Measurements from ENCODE around the gene LRMDA.

The LRMDA gene

GRCh38 chr10:75650648-75651047, 219.2 kb downstream of the LRMDA start:
- Histone ChIP-seq H3K4me3 (IDR thresholded peaks at IDR 0.05; ENCODE audit: insufficient read depth, low read depth, low read length) (no peak overlapping the region), H3K9ac (no peak overlapping the region), H3K36me3 (ENCODE audit: insufficient read depth) (no peaks in the 10 kb centered on the region), H2AFZ (ENCODE audit: low read depth) (no peak overlapping the region), H3K27ac (no peak overlapping the region), H3K79me2 (ENCODE audit: insufficient read depth, low read depth) (no peaks in the 10 kb centered on the region), H3K4me2 (no peak overlapping the region), H3K27me3 (ENCODE audit: insufficient read depth, low read depth) (no peaks in the 10 kb centered on the region), H3K4me1 (ENCODE audit: low read depth, poor library complexity, severe bottlenecking) (no peaks in the 10 kb centered on the region), H4K20me1 (ENCODE audit: insufficient read depth) (no peaks in the 10 kb centered on the region)
- no peak for TF ChIP-seq CTCF (conservative IDR thresholded peaks at IDR 0.05; ENCODE audit: low read depth, low read length)

GRCh38 chr10:75651417-75651816, 220.0 kb downstream of the LRMDA start:
- Histone ChIP-seq H3K36me3 (ENCODE audit: insufficient read depth) (no peaks in the 10 kb centered on the region), H3K4me3 (IDR thresholded peaks at IDR 0.05; ENCODE audit: insufficient read depth, low read depth, low read length) (no peak overlapping the region), H3K27me3 (ENCODE audit: insufficient read depth, low read depth) (no peaks in the 10 kb centered on the region)

GRCh38 chr10:75652146-75652740, 220.8 kb downstream of the LRMDA start:
- H3K27ac ChIP-seq, result no peak overlapping the region
- no peaks in the 10 kb centered on the region for H3K36me3 ChIP-seq (ENCODE audit: insufficient read depth)
- H3K79me2 ChIP-seq (ENCODE audit: insufficient read depth, low read depth), result no peaks in the 10 kb centered on the region
- H2AFZ ChIP-seq (ENCODE audit: low read depth), result no peak overlapping the region
- no peak overlapping the region for H3K4me2 ChIP-seq
- H3K9ac ChIP-seq, result no peak overlapping the region
- H3K4me3 ChIP-seq (IDR thresholded peaks at IDR 0.05; ENCODE audit: insufficient read depth, low read depth, low read length), result no peak overlapping the region
- no peaks in the 10 kb centered on the region for H3K27me3 ChIP-seq (ENCODE audit: insufficient read depth, low read depth)
- no peaks in the 10 kb centered on the region for H3K4me1 ChIP-seq (ENCODE audit: low read depth, poor library complexity, severe bottlenecking)
- no peak for TF ChIP-seq CTCF (conservative IDR thresholded peaks at IDR 0.05; ENCODE audit: low read depth, low read length)
- H4K20me1 ChIP-seq (ENCODE audit: insufficient read depth), result no peaks in the 10 kb centered on the region

More at GRCh38 chr10:75651417-75651816, 220.0 kb downstream of the LRMDA start:
- Histone ChIP-seq H2AFZ (ENCODE audit: low read depth) (no peak overlapping the region), H3K79me2 (ENCODE audit: insufficient read depth, low read depth) (no peaks in the 10 kb centered on the region), H3K27ac (no peak overlapping the region), H4K20me1 (ENCODE audit: insufficient read depth) (no peaks in the 10 kb centered on the region), H3K4me2 (no peak overlapping the region), H3K9ac (no peak overlapping the region), H3K4me1 (ENCODE audit: low read depth, poor library complexity, severe bottlenecking) (no peaks in the 10 kb centered on the region)
- 0 out of 2 replicates have a peak, but pooled peaks have one; percentile 19 for TF ChIP-seq CTCF (conservative IDR thresholded peaks at IDR 0.05; ENCODE audit: low read depth, low read length)

GRCh38 chr10:75653761-75654160, 222.3 kb downstream of the LRMDA start:
- no peaks in the 10 kb centered on the region for H4K20me1 ChIP-seq (ENCODE audit: insufficient read depth)
- H3K36me3 ChIP-seq (ENCODE audit: insufficient read depth), result no peaks in the 10 kb centered on the region
- no peaks in the 10 kb centered on the region for H3K79me2 ChIP-seq (ENCODE audit: insufficient read depth, low read depth)
- H2AFZ ChIP-seq (ENCODE audit: low read depth), result no peak overlapping the region
- no peak overlapping the region for H3K4me2 ChIP-seq
- no peak for TF ChIP-seq CTCF (conservative IDR thresholded peaks at IDR 0.05; ENCODE audit: low read depth, low read length)
- H3K27ac ChIP-seq, result no peak overlapping the region
- H3K4me1 ChIP-seq (ENCODE audit: low read depth, poor library complexity, severe bottlenecking), result no peaks in the 10 kb centered on the region
- no peak overlapping the region for H3K9ac ChIP-seq
- no peaks in the 10 kb centered on the region for H3K27me3 ChIP-seq (ENCODE audit: insufficient read depth, low read depth)
- no peak overlapping the region for H3K4me3 ChIP-seq (IDR thresholded peaks at IDR 0.05; ENCODE audit: insufficient read depth, low read depth, low read length)
